Natural killer cell treated with Interleukin-12 subunit alpha and Interleukin-12 subunit beta and Interleukin-15 and Interleukin-18, amount 100 ng/mL, for 72 hours (primary cell): ENCODE data around the gene ZCCHC8. TPM values are rescaled to one million over a fixed set of nuclear protein-coding genes. Genes with fewer than 3 reads are reported as not detected.
"Not testable (repeated sequence)": the region's sequence is repeated elsewhere in the genome, so short reads cannot be mapped to it uniquely, and the experiment has no call there.

Source experiments
- ATAC-seq, 2 donors: fragments of 150-1000 bp; cut with Tn5 transposase in 1 of 2; sonication (Bioruptor Pico), chemical (Tn5 transposase) in 1 of 2; 2 replicates each; pipeline ENCODE4 v1.10.0; 2021
- DNase-seq: peaks from one replicate; pipeline ENCODE4 v3.0.0; 2022; ENCODE audit warnings: low spot score
- H3K27ac Mint-ChIP-seq, 2 donors: 1 replicate in 1 of 2; 2 replicates in 1 of 2; pipeline ENCODE4 v1.8.0; 2022; ENCODE audit warnings: mixed read lengths in 2 of 2, mild to moderate bottlenecking in 1 of 2, moderate library complexity in 1 of 2
- H3K27me3 Mint-ChIP-seq, 2 donors: 1 replicate in 1 of 2; 2 replicates in 1 of 2; pipeline ENCODE4 v1.8.0; 2022; ENCODE audit warnings: mixed read lengths in 2 of 2
- H3K36me3 Mint-ChIP-seq: one replicate; pipeline ENCODE4 v1.8.0; 2022; ENCODE audit warnings: mixed read lengths
- H3K4me1 Mint-ChIP-seq, 2 donors: 1 replicate in 1 of 2; 2 replicates in 1 of 2; pipeline ENCODE4 v1.8.0; 2022; ENCODE audit warnings: low read depth in 2 of 2, mixed read lengths in 2 of 2, mild to moderate bottlenecking in 1 of 2
- H3K4me3 Mint-ChIP-seq: one replicate; pipeline ENCODE4 v1.8.0; 2022; ENCODE audit warnings: mixed read lengths
- H3K9me3 Mint-ChIP-seq: 2 replicates; pipeline ENCODE4 v1.8.0; 2022; ENCODE audit warnings: mixed read lengths
- total RNA-seq, 2 donors: library from RNA; stranded (reverse); gene quantifications; one replicate each; pipeline ENCODE4 v1.2.3, GENCODE V29; 2022

The ZCCHC8 gene
- total RNA-seq, 2 donors from 2014 or later, result 37.0 to 42.7 TPM

DNA sequence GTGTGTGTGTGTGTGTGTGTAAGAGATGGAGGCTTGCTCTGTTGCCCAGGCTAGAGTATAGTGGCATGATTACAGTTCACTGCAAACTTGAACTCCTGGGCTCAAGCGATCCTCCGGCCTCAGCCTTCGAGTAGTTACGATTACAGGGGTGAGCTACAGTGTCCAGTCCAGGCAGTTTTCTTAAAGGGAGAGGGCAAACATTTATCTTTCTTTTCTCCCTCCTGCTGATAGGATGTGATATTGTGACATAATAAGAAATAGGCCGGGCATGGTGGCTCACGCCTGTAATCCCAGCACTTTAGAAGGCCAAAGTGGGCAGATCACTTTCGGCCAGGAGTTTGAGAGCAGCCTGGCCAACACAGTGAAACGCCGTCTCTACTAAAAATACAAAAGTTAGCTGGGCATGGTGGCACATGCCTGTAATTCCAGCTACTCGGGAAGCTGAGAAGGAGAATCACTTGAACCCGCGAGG, 46.4 kb downstream of the ZCCHC8 start:
- Mint-ChIP-seq H3K27me3 (no peaks in the 10 kb centered on the region), H3K4me3 (peak overlapping the region; percentile 86), H3K36me3 (no peaks in the 10 kb centered on the region), H3K9me3 (no peaks in the 10 kb centered on the region), H3K4me1 (peaks cover 23% of the 10 kb centered on the region in 2 donors), H3K27ac (peak overlapping the region; percentile 94 to 98)
- ATAC-seq (no peak), DNase-seq (no peak)

DNA sequence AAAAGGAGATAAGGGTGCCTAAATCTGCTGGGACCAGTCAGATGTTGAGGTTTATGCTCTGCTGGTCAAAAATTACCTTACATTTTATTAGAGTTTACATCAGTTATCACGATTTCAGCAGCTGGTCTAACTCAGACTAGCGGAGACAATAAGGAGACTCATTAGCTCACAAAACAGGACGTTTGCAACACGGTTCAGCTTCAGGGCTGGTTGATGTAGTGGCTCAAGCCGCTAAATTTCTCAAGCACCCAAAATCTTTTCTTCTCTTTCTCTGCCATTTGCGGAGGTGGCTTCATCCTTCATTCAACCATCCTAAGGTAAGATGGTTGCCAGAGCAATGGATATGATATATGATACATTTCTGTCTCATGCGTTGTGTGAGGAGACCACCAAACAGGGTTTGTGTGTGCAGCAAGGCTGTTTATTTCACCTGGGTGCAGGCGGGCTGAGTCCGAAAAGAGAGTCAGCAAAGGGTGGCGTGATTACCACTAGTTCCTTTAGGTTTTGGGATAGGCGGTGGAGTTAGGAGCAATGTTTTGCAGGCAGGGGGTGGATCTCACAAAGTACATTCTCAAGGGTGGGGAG, 47.9 kb downstream of the ZCCHC8 start:
- no peaks in the 10 kb centered on the region for H3K36me3 Mint-ChIP-seq
- H3K27me3 Mint-ChIP-seq, result no peaks in the 10 kb centered on the region
- peak overlapping the region; percentile 94 to 98 for H3K27ac Mint-ChIP-seq
- peak overlapping the region; percentile 86 for H3K4me3 Mint-ChIP-seq
- ATAC-seq (peak in 1 of 2 donors; percentile 12), DNase-seq (no peak)
- peaks cover 23% of the 10 kb centered on the region in 2 donors for H3K4me1 Mint-ChIP-seq
- no peaks in the 10 kb centered on the region for H3K9me3 Mint-ChIP-seq

DNA sequence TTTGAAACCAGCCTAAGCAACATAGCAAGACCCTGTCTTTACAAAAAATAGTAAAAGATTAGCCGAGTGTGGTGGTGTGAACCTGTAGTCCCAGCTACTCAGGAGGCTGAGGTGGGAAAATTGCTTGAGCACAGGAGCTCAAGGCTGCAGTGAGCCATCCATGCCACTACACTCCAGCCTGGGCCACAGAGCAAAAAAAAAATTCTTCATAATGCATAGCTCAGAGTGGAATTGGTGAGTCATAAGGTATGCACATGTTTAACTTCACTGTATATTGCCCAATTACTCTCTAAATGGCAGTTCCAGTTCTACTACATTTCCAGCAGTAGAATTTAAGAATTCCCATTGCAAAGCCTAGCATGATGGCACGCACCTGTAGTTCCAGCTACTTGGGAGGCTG, 51.4 kb downstream of the ZCCHC8 start:
- Mint-ChIP-seq H3K27ac (no peak overlapping the region), H3K4me3 (no peak overlapping the region), H3K4me1 (peaks cover 20 to 23% of the 10 kb centered on the region in 2 donors), H3K9me3 (no peaks in the 10 kb centered on the region), H3K36me3 (no peaks in the 10 kb centered on the region), H3K27me3 (no peaks in the 10 kb centered on the region)
- DNase-seq (no peak), ATAC-seq (no peak)

DNA sequence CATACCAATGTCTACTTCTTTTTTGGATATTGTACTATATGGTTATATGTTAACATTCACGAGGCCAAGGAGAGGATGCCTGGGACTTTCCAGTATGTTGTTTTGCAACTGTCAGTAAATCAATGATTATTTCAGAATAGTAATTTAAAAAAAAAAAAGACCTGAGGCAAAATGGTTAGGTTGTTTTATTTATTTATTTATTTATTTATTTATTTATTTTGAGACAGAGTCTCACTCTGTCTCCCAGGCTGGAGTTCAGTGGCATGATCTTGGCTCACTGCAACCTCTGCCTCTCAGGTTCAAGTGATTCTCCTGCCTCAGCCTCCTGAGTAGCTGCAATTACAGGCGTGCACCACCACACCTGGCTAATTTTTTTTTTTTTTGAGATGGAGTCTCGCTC, 52.9 kb downstream of the ZCCHC8 start:
- ATAC-seq, H3K27me3 Mint-ChIP-seq, H3K4me1 Mint-ChIP-seq, H3K4me3 Mint-ChIP-seq, H3K36me3 Mint-ChIP-seq, H3K9me3 Mint-ChIP-seq, H3K27ac Mint-ChIP-seq, DNase-seq: not testable (repeated sequence)

DNA sequence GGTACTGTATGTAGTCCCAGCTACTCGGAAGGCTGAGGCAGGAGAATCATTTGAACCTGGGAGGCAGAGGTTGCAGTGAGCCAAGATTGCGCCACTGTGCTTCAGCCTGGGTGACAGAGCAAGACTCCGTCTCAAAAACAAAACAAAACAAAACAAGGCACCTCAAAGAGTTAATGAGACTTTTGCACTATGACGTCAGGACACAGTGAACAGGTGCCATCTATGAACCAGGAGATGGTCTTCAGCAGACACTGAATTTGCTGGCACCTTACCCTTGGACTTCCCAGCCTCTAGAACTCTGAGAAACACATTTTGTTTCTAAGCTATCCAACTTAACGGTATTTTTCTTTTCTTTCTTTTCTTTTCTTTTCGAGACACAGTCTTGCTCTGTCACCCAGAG, 54.3 kb downstream of the ZCCHC8 start:
- H3K27ac Mint-ChIP-seq, H3K36me3 Mint-ChIP-seq, ATAC-seq, H3K4me1 Mint-ChIP-seq, H3K9me3 Mint-ChIP-seq, H3K4me3 Mint-ChIP-seq, H3K27me3 Mint-ChIP-seq, DNase-seq: not testable (repeated sequence)

DNA sequence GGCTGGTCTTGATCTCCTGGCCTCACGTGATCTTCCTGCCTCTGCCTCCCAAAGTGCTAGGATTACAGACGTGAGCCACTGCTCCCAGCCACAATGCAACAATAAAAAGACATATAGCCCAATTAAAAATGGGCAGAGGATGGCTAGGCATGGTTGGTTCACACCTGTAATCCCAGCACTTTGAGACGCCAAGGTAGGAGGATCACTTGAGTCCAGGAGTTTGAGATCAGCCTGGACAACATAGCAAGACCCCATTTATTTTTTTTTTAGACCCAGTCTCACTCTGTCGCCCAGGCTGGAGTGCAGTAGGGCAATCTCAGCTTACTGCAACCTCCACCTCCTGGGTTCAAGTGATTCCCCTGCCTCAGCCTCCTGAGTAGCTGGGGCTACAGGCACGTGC, 56.7 kb downstream of the ZCCHC8 start:
- not testable (repeated sequence) for H3K36me3 Mint-ChIP-seq, H3K4me1 Mint-ChIP-seq, H3K27me3 Mint-ChIP-seq, H3K9me3 Mint-ChIP-seq, DNase-seq, ATAC-seq, H3K27ac Mint-ChIP-seq, H3K4me3 Mint-ChIP-seq

DNA sequence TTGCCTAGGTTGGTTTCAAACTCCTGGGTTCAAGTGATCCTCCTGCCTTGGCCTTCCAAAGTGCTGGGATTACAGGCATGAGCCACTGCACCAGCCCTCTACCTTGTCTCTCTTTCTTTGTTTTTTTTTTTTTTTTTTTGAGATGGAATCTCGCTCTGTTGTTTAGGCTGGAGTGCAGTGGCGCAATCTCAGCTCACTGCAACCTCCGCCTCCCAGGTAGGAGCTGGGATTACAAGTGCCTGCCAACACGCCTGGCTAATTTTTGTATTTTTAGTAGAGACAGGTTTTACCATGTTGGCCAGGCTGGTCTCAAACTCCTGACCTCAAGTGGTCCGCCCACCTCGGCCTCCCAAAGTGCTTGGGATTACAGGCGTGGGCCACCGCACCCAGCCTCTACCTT, 61.9 kb downstream of the ZCCHC8 start:
- not testable (repeated sequence) for H3K27me3 Mint-ChIP-seq, H3K27ac Mint-ChIP-seq, H3K4me3 Mint-ChIP-seq, DNase-seq, ATAC-seq, H3K9me3 Mint-ChIP-seq, H3K4me1 Mint-ChIP-seq, H3K36me3 Mint-ChIP-seq

DNA sequence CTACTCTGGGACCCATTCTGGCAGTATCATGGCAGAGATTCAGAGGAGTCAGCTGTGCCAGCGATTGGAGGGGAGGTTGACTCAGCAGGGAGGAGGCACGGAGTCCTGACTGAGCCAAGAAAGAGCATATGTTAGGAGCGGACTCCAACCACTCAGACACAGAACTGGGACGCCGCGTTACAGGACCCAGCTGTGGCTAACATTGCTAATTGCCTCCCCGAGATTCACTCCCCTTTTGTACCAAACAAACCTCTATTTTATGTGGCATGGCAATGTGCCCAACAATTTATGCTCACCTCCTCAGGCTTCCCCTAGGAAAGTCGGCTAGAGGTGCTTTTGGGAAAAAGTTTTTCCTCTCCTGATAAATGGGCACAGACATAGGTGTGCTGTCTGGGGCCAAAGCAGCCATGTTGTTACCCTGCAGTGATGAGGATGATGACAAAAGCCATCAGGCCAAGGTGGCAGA, 63.0 kb downstream of the ZCCHC8 start:
- H3K9me3 Mint-ChIP-seq, result no peaks in the 10 kb centered on the region
- no peak overlapping the region for H3K27ac Mint-ChIP-seq
- H3K4me3 Mint-ChIP-seq, result no peak overlapping the region
- no peaks in the 10 kb centered on the region for H3K4me1 Mint-ChIP-seq
- H3K27me3 Mint-ChIP-seq, result no peaks in the 10 kb centered on the region
- ATAC-seq (no peak), DNase-seq (no peak)
- H3K36me3 Mint-ChIP-seq, result no peaks in the 10 kb centered on the region

DNA sequence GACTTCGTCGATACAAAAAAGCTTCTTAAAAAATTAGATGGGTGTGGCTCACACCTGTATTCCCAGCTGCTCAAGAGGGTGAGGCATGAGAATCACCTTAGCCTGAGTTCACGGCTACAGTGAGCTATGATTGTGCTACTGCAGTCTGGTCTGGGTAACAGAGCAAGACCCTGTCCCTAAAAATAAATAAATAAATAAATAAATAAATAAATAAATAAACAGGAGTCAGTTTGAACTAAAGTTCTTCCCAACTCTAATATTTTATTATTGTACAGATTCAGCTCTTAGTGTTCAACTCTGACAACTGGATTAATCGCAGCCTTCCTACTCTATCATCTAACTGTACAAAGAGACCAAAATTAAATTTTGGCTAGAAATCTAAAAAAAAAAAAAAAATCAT, 65.5 kb downstream of the ZCCHC8 start:
- ATAC-seq (no peak), DNase-seq (no peak)
- no peaks in the 10 kb centered on the region for H3K9me3 Mint-ChIP-seq
- H3K4me3 Mint-ChIP-seq, result no peak overlapping the region
- H3K36me3 Mint-ChIP-seq, result no peaks in the 10 kb centered on the region
- H3K27me3 Mint-ChIP-seq, result no peaks in the 10 kb centered on the region
- no peak overlapping the region for H3K27ac Mint-ChIP-seq
- H3K4me1 Mint-ChIP-seq, result no peaks in the 10 kb centered on the region

DNA sequence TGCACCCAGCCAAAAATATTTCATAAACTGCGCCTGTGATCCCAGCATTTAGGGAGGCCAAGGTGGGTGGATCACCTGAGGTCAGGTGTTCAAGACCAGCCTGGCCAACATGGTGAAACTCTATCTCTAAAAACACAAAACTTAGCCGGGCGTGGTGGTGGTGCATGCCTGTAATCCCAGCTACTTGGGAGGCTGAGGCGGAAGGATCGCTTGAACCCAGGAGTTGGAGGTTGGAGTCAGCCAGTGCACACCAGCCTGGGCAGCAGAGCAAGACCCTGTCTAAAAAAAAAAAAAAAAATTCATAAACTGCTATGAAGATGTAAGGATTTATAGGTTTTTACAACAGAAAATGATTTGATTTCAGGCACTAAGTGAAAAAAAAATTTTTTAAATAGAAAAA, 71.7 kb downstream of the ZCCHC8 start:
- not testable (repeated sequence) for DNase-seq

DNA sequence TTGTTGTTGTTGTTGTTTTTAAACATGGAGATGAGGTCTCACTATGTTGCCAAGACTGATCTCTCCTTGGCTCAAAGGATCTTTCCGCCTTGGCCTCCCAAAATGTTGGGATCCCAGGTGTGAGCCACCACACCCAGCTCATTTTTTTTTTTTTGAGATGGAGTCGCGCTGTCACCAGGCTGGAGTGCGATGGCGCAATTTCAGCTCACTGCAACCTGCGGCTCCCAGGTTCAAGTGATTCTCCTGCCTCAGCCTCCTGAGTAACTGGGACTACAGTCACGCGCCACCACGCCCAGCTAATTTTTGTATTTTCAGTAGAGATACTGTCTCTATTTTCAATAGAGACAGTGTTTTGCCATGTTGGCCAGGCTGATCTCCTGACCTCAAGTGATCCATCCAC, 73.3 kb downstream of the ZCCHC8 start:
- no peaks in the 10 kb centered on the region for H3K36me3 Mint-ChIP-seq

More for the DNA sequence above, 71.7 kb downstream of the ZCCHC8 start:
- not testable (repeated sequence) for H3K27me3 Mint-ChIP-seq, H3K27ac Mint-ChIP-seq, H3K36me3 Mint-ChIP-seq, H3K4me1 Mint-ChIP-seq, H3K4me3 Mint-ChIP-seq, ATAC-seq, H3K9me3 Mint-ChIP-seq

DNA sequence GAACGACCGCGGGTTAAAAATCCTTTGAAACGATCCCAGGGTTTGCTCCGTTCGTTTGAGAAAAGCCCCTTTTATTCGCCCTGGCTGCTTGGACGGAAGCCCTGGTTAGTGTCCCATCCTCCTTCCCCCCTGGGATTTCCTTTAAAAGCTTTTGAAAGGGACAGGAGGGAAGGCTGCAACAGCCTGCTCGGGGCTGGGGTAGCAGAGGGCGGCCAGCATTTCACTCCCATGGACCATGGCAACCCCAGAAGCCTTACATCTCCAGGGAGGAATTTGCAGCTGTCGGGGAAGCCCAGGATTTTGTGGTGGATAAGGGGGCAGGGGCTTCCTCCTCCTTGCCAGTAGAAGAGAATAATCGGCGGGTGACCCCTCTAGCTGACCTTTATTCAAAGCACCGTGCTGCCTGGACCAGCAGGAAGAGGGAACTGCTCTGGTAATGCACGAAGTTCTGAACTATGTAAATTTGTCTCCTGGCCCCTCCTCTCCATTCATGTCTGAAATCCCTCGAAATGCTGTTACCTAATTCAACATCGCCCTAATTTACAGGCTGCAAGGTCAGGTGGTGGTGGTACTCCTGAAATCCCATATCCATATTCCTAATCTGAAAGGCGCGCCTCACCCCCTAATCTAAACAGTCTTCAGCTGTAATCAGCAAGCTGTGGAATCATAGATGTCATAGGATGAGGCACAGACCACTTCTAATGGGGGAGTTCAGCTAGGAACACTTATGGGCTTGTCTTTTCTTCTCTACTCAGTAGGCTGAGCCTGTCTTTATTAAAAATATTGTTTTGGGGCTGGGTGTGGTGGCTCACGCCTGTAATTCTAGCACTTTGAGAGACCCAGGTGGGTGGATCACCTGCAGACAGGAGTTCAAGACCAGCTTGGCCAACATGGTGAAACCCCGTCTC, 77.2 kb downstream of the ZCCHC8 start:
- Mint-ChIP-seq H3K27ac (peak overlapping the region; percentile 75 to 87), H3K36me3 (no peaks in the 10 kb centered on the region), H3K4me3 (peak overlapping the region; percentile 86), H3K27me3 (no peaks in the 10 kb centered on the region), H3K4me1 (peaks cover 17% of the 10 kb centered on the region in 2 donors), H3K9me3 (no peaks in the 10 kb centered on the region)
- DNase-seq (no peak), ATAC-seq (no peak)

More for the DNA sequence above, 73.3 kb downstream of the ZCCHC8 start:
- Mint-ChIP-seq H3K4me3 (no peak overlapping the region), H3K9me3 (no peaks in the 10 kb centered on the region), H3K27me3 (no peaks in the 10 kb centered on the region), H3K4me1 (peaks cover 9 to 11% of the 10 kb centered on the region in 2 donors), H3K27ac (no peak overlapping the region)
- ATAC-seq, result no peak
- DNase-seq, result no peak

DNA sequence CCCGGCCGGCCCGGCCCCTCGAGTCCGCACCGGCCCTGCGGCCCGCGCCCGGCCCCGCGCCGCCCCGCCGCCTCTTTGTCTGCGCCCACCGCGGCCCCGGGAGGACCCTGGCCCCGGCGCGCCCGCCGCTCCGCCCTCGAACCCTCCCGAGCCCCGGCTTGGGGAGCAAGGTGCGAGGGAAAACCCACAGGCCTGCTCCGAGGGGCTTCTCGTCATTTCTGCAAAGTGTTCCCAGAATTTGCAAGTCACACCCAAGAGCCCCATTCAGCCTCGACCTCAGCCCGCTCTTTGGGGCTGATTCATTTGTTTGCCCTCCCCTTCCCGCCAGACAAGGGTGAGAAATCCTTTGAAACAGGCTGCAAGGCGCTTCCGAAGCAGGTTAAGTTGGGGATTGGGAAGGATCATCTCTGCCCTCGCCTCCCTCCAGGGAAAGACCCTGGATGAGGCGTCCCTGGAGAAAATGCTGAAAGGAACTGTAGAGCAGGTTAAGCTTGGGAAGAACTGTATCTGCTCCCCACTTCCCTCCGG, 77.9 kb downstream of the ZCCHC8 start:
- H3K4me3 Mint-ChIP-seq, result peak overlapping the region; percentile 86
- peak; percentile 26 to 59 for ATAC-seq
- H3K4me1 Mint-ChIP-seq, result peaks cover 20 to 21% of the 10 kb centered on the region in 2 donors
- no peaks in the 10 kb centered on the region for H3K36me3 Mint-ChIP-seq
- no peaks in the 10 kb centered on the region for H3K27me3 Mint-ChIP-seq
- peak overlapping the region; percentile 75 to 87 for H3K27ac Mint-ChIP-seq
- DNase-seq, result no peak
- no peaks in the 10 kb centered on the region for H3K9me3 Mint-ChIP-seq
